Measurements from ENCODE around the gene KIF18B.

DNA sequence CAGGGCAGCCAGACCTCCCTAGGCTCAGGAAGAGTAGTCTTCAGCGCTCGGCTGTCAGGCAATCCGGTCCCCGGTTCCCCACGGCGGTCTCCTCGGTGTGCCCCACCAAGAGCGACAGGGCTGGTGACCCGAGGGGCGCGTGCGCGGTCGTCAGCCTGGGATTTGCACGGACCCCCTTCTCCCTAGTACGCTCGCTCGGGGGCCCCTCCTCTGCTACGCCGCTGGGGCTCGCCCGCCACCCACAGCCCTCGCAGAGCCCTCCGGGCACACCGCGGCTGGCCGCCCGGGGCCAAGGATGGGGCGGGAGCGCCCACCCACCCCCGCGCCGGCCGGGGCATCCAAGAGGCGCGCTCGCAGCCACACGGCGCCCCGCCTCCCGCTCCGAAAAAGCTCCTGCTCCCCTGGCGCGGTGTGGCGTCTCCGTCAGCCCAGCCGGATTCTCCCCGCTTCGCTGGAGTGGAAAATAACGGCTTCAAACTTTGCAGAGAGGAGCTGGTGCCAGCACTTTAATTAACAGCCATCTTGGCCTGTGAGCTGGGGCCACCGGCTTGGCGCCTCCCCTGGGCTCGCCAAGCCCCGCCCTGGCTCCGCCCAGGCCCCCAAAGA is 22.7 kb upstream of the KIF18B start:
- TF ChIP-seq, protein P1, sequence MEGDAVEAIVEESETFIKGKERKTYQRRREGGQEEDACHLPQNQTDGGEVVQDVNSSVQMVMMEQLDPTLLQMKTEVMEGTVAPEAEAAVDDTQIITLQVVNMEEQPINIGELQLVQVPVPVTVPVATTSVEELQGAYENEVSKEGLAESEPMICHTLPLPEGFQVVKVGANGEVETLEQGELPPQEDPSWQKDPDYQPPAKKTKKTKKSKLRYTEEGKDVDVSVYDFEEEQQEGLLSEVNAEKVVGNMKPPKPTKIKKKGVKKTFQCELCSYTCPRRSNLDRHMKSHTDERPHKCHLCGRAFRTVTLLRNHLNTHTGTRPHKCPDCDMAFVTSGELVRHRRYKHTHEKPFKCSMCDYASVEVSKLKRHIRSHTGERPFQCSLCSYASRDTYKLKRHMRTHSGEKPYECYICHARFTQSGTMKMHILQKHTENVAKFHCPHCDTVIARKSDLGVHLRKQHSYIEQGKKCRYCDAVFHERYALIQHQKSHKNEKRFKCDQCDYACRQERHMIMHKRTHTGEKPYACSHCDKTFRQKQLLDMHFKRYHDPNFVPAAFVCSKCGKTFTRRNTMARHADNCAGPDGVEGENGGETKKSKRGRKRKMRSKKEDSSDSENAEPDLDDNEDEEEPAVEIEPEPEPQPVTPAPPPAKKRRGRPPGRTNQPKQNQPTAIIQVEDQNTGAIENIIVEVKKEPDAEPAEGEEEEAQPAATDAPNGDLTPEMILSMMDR (IDR thresholded peaks at IDR 0.05 in 2 of 3, conservative IDR thresholded peaks at IDR 0.05 in 1 of 3; ENCODE audit: control insufficient read depth in 2 of 3, extremely low read depth in 1 of 3, insufficient read depth in 1 of 3, low read depth in 3 of 3, low read length in 3 of 3) = no peak
- no peak for TF ChIP-seq EP300 (IDR thresholded peaks at IDR 0.05; ENCODE audit: borderline replicate concordance in 1 of 2, control insufficient read depth in 1 of 2, low read depth in 2 of 2, low read length in 2 of 2)
- TF ChIP-seq POLR2A (IDR thresholded peaks at IDR 0.05; ENCODE audit: low read depth, low read length) = no peak
- no peak for TF ChIP-seq ATF7 (IDR thresholded peaks at IDR 0.05; ENCODE audit: low read depth)
- TF ChIP-seq, protein P2, sequence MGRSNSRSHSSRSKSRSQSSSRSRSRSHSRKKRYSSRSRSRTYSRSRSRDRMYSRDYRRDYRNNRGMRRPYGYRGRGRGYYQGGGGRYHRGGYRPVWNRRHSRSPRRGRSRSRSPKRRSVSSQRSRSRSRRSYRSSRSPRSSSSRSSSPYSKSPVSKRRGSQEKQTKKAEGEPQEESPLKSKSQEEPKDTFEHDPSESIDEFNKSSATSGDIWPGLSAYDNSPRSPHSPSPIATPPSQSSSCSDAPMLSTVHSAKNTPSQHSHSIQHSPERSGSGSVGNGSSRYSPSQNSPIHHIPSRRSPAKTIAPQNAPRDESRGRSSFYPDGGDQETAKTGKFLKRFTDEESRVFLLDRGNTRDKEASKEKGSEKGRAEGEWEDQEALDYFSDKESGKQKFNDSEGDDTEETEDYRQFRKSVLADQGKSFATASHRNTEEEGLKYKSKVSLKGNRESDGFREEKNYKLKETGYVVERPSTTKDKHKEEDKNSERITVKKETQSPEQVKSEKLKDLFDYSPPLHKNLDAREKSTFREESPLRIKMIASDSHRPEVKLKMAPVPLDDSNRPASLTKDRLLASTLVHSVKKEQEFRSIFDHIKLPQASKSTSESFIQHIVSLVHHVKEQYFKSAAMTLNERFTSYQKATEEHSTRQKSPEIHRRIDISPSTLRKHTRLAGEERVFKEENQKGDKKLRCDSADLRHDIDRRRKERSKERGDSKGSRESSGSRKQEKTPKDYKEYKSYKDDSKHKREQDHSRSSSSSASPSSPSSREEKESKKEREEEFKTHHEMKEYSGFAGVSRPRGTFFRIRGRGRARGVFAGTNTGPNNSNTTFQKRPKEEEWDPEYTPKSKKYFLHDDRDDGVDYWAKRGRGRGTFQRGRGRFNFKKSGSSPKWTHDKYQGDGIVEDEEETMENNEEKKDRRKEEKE (IDR thresholded peaks at IDR 0.05) = no peak
- no peak for TF ChIP-seq NFYB (IDR thresholded peaks at IDR 0.05; ENCODE audit: insufficient read depth, low read depth, low read length)
- no peak for TF ChIP-seq BHLHE40 (IDR thresholded peaks at IDR 0.05; ENCODE audit: borderline replicate concordance in 1 of 2, low read depth in 2 of 2, low read length in 1 of 2)
- TF ChIP-seq SMARCA5 (IDR thresholded peaks at IDR 0.05) = no peak

Measured in GM12878 (cell line).